DMS79 treated with DMSO at 0.1 percent for 48 hours (cell line): ENCODE results near the gene EIF4G3.
"Not testable (repeated sequence)": the region's sequence is repeated elsewhere in the genome, so short reads cannot be mapped to it uniquely, and the experiment has no call there.

ENCODE experiments used
- DNase-seq: peaks from one replicate; lab custom pipeline; 2025; lab: John Stamatoyannopoulos, UW

The EIF4G3 gene

DNA sequence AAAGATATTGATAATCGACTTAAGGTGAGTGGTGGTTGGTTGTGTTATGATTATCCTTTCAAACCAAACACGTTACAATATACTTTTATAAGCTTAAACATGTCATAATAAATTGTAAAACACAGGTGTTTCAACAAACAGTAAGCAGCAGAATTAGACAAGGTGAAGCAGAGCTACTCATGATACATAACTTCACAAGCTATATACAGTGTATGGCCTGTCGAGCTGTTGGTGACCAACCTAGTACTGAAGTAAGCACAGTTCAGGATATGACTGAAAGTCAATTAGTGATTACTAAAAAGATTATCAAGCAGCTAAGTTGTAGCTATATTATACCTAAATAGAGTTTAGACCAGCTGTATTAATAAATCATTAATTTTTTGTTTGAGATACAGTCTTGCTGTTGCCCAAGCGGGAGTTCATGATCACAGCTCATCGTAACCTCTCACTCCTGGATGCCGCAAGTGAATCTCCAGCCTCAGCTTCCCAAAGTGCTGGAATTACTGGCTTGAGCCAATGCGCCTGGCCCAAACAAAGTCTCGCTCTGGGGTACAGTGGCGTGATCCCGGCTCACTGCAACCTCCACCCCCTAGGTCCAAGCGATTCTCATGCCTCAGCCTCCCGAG lies 148.1 kb downstream of the EIF4G3 start:
- DNase-seq = no peak

DNA sequence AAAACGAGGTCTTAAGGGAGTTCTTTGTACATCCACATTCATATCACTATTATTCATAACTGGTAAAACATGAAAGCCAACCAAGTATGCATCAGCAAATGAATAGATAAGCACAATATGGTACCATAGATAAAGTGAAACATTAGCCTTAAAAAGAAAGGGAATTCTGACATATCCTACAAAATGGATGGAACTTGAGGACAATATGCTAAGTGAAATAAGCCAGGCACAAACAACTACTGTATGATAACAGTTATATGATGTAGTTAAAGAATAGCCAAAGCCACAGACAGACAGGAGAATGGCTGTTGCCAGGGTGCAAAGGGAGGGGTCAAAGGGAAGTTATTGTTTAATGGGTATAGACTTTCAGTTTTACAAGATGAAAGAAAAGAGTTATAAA lies 148.9 kb downstream of the EIF4G3 start:
- DNase-seq = no peak

DNA sequence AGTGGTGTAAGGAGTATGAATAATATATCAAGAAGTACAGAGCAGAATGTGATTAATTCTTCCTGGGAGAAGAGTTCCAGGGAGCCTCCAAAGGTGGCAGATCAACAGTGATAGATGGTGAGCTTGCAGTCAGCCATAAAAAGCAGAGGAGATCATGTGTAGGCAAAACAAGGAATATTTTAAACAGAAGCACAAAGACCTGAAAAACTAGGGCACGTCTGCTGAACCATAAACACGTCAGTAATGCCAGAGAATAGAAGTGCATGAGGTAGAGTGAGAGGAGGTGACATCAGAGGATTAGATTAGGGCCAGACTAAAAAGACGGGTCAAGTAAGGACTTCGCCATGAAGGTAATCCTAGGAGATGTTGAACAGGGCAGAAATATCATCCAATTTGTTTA lies 151.8 kb downstream of the EIF4G3 start:
- DNase-seq = no peak

DNA sequence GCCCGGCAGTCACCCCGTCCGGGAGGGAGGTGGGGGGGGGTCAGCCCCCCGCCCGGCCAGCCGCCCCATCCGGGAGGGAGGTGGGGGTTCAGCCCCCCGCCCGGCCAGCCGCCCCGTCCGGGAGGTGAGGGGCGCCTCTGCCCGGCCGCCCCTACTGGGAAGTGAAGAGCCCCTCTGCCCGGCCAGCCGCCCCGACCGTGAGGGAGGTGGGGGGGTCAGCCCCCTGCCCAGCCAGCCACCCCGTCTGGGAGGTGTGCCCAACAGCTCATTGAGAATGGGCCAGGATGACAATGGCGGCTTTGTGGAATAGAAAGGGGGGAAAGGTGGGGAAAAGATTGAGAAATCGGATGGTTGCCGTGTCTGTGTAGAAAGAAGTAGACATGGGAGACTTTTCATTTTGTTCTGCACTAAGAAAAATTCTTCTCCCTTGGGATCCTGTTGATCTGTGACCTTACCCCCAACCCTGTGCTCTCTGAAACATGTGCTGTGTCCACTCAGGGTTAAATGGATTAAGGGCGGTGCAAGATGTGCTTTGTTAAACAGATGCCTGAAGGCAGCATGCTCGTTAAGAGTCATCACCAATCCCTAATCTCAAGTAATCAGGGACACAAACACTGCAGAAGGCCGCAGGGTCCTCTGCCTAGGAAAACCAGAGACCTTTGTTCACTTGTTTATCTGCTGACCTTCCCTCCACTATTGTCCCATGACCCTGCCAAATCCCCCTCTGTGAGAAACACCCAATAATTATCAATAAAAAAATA lies 152.4 kb downstream of the EIF4G3 start:
- not testable (repeated sequence) for DNase-seq

DNA sequence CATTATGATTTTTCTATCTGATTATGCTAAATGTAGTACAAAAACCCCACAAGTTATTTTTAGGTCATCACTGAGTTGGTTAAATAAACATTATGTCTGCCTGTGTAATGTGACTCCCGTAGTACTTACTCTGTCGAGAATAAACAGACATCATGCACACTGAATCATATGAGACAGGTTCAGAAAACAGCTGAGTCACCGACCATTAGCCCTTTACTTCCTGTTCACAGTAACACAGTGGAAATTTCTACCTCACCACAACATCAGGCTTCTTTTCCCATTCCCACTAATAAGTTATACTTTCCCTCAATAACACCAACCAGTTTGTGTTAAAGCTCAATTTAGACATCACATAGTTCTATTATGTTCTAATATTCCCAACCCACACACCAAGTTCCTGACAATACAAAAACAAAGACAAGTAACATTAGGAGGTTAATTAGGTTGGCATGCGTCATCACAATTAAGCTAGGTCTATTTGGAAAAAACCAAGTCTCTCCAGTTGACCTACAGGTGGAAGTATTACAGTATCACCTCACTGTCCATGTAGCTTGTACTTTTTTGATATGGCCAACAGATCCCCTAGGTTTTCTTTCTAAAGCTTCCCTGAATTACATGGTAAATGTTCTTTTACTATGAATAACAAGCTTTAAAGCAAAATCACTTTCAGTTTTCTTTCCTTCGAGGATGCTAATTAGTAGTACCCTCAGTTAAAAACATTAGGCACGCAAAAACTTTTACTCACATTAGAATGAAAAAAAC lies 154.2 kb downstream of the EIF4G3 start:
- peak; percentile 89 for DNase-seq

DNA sequence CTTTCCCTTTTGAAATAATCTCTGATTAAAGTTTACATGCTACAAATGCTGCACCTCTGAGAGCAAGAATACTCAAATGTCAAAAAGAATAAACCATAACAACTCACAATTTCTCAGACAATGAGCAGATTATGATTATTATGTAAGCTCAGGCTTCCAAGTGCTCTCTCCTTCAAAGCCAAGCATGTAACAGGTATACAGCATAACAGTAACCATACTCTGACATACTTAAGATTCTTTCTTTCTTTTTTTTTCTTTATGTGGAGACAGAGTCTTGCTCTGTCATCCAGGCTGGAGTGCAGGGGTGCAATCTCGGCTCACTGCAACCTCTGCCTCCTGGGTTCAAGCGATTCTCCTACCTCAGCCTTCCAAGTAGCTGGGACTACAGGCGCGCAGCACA lies 155.4 kb downstream of the EIF4G3 start:
- no peak for DNase-seq

DNA sequence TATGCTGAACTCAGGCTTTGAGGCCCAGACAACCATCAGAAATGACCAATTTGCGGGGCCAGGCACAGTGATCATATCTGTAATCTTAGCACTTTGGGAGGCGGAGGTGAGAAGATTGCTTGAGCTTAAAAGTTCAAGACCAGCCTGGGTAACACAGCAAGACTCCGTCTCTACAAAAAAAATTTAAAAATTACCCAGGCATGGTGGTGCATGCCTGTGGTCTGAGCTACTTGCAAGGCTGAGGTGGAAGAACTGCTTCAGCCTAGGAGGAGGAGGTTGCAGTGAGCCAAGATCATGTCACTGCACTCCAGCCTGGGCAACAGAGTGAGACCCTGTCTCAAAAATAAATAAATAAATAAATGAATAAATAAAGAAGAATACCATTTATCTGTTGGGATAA lies 156.5 kb downstream of the EIF4G3 start:
- no peak for DNase-seq

DNA sequence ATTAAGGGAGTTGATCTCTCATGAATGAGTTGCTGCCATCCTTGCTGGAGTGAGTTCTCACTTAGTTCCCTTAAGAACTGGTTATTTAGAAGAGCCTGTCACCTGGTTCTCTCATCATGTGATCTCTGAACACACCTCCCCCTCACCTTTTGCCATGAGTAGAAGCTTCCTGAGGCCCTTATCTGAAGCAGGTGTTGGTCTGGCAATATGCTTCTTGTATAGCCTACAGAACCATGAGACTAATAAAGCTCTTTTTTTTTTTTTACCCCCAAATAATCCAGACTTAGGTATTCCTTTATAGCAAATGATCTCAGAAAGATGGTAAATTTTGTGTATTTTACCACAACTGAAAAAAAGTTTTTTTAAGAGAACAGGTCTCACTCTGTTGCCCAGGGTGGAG lies 158.0 kb downstream of the EIF4G3 start:
- no peak for DNase-seq

DNA sequence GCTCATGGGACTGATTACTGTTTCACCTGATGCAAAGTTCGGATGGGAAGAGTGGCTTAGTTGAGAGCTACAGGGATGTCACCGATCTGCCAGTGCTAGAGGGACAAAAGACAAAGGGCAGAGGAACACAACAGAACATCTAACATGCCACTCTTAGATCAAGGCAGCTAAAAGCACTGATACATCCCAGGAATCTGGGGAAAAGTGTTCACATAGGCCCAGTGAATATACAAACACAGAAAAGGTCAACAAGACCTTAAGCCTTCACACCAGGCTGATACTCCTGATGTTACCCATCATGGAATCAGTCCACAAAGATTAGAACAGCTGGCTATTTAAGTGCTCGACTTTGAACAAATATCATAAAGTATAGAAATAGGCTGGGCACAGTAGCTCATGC lies 163.2 kb downstream of the EIF4G3 start:
- no peak for DNase-seq

DNA sequence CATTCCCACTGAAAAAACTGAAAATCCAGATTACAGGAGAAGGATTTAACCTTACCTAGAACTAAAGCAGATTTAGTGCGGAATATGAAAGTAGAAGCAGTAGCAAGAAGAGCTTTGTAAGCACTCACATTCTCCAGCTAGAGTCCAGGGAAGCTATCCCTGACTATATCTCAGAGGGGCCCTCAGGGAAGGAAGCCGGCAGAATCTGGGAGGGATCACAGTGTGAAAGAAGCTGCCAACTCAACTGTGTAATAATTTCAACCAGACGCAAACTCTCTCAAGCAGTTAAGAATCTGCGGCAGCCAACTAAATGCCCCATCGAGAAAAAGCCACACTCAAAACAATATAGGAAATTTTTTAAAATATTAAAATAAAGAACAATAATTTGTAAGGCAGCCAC lies 163.8 kb downstream of the EIF4G3 start:
- DNase-seq = no peak

DNA sequence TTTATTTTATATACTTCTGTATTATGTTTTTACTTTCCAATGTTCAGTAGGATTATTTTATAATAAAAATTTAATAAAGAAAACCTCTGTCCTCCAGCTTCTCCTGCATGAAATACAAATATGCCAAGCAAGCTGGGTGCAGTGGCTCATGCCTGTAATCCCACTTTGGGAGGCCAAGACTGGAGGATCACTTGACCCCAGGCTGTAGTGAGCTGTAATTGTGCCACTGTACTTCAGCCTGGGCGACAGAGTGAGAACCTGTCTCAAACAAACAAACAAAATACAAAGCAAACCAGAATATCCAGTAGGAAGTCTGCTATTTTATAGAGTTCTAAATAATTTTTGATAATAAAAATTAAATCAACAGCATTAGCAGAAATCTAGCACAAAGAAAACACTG lies 168.8 kb downstream of the EIF4G3 start:
- no peak for DNase-seq

DNA sequence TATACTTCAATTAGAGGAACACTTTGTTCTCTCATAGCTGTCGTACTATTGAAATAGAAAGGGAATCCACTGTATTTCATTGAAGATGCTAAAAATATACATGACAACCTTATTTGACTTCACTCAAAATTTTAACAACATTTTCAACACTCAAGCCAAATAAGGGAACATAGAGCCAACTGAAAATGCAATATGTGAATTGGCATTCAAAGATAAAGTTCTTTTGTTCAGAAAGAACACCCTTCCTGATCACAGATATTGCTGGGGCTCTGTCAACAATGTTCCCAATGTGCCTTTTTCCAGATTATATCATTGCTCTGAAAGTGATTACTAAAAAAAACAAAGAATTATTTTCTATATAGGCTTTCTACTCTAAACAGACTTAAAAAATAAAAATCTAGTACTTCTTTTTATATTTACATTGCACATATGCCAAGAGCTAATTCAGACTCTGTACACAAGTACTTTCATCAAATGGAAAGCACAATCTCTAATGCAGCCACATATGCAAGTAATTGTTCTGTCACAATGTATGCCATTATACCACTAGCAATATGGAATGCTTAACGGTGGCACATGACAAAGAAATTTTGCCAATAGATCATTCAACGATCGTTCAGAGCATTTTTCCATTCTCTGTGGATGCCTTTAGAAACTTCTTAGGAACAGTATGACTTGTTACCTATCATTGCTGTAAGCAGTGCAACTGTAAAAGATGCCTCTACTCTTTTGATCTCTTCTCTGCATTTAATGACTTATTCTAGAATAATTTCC lies 171.0 kb downstream of the EIF4G3 start:
- no peak for DNase-seq

DNA sequence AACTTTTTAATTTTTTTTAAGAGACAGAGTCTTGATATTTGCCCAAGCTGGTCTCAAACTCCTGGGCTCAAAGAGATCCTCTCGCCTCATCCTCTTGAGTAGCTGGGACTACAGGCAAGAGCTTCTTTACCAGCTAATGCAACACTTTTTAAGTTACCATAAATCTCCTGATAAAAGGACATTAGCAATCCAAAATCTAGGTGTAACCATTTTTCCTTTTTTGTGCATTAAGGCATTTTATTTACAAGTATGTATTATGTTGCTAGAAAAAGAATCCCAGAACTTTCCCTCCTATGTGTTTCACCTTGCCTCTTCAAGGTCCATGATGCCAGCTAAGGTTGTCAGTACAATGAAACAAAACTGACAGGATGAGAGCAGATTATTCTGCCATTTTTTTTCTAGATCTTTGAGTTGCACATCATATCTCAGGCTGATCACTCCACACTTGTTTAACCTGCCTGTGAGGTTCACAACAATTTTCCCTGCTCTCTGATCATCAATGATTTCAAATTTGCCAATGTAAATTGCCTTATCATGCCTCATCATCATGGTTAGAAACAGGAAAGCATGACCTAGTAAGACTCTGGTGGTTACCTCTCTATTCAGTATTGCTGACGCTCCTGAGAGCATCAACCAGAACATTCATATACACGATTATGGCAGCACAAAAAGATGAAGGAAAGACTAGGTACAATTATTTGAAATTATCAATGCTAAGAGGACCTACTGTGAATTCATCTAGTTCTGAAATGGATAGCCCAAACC lies 173.2 kb downstream of the EIF4G3 start:
- DNase-seq = no peak

DNA sequence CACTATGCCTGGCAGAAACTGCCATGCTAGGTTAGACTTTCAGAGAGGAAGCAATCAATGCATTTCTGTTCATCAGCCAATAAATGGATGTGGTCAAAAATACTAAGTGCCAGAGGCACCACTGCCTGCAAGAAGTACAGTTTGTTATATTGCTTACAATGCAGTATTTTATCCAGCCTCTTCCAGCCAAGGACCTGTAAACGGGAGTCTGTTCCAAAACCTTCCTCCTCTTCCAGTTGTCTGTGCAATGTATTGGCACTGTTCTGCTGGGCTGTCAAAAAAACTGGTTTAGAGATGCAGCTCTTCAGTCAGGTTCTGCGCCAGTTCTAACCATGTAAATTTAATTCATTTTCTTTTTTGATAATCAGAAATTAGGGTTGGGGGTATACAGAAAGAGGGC lies 175.7 kb downstream of the EIF4G3 start:
- no peak for DNase-seq

DNA sequence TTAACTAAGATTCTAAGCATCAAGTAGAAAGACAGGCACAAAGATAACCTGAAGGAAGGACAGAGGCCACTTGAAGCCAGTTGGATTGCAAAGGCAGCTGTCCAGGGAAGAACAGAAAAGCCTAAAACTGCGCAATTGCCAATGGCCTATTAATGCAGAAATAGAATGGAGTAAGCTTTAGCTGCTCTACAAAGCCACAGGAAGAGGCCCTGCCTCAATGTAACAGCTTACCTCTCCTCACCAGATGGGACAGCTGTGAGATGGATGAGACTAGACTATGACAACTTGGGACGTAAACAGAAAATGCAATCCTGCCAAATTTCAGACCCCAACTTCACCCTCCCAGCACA lies 176.5 kb downstream of the EIF4G3 start:
- DNase-seq = no peak

DNA sequence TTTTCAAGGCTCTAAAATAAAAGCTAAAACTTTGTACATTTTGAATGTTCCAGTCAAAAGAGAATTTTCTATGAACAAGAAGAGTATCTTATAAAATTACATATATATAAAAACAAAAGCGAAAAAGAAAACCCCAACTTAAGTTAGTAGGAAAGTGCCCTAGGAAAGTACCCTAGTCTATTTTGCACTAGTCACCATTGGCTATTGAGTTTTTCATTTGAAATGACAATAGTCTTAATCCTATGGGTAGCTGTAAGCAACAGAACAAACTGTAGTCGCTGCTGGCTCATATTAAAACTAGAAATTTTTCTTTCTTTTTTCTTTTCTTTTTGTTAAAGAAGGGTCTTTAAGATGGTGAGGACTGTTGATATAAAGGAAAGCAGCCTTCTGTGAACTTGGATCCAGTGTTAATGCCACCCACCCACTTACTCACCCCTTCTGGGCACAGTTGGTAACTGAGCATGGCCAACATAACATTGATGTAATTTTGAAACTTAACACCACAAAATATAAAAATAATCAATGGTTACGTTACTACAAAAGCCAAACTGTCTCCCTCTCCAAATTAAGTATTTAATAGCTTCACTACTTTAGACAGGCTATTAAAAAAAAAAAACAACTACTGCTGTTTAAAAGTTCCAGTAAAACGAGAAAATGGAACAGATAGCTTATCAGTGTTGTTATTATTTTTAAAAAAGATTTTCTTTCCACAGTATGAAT lies 177.0 kb downstream of the EIF4G3 start:
- no peak for DNase-seq

DNA sequence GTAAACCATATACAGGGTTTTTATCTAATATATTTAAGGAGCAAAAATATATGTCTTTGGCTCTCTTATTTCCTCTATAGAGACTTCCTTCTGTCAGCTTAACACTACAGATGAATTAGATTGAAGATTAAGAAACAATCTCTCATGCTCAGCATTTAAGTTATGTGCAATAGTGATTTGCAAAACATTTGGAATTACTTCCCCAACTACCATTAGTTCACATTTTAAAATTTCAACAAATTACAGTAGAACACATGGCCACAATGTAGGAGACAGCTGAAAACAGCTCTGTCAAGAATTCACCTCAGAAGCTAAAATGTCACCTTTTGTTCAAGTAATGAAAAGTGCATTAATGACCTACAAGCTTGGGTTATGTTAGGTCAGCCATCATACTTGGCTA lies 177.9 kb downstream of the EIF4G3 start:
- DNase-seq = no peak

DNA sequence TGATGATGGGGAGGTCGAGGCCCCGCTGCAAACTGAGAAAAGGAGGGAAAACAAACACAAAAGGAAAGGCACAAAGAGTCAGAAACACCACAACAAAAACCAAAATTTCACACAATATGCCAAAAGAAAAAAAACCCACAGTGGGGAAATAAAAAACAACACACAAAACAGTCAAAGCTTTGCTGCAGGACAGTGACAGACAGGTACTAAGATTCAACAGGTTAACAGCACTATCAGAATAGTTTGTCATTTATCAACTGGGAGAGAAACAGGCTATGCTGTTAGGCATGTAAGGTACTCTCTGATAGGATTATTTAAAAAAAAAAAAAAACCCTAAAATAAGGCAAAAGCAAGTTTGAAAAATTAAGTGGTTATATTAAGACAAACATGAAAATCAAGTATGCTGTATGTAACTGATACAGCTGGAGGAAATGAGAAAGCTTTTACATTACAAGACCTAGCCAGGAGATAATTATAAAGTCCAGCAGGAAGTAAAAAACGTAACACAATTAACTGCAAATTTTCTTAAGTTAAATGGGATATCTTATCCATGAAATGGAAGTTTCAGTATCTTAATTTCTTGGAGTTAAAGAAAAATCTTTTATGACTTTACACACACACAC lies 179.0 kb downstream of the EIF4G3 start:
- no peak for DNase-seq

DNA sequence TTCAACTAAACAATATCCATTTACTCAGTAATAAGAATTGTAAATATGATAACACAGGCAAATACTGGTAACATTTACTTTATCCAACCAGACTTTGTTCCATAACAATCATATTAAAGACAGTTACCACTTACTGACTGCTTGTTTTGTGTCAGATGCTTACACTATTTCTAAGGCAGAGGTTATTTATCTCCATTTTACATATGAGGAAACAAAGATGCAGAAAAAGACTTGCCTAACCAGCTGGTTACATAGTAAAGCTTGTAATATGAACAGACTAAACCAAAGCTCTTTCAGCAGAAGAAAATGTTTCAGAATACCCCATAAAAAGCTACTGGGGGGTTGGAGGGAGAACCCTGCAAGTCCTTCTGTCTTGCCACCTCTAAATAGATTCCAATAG lies 180.1 kb downstream of the EIF4G3 start:
- no peak for DNase-seq

DNA sequence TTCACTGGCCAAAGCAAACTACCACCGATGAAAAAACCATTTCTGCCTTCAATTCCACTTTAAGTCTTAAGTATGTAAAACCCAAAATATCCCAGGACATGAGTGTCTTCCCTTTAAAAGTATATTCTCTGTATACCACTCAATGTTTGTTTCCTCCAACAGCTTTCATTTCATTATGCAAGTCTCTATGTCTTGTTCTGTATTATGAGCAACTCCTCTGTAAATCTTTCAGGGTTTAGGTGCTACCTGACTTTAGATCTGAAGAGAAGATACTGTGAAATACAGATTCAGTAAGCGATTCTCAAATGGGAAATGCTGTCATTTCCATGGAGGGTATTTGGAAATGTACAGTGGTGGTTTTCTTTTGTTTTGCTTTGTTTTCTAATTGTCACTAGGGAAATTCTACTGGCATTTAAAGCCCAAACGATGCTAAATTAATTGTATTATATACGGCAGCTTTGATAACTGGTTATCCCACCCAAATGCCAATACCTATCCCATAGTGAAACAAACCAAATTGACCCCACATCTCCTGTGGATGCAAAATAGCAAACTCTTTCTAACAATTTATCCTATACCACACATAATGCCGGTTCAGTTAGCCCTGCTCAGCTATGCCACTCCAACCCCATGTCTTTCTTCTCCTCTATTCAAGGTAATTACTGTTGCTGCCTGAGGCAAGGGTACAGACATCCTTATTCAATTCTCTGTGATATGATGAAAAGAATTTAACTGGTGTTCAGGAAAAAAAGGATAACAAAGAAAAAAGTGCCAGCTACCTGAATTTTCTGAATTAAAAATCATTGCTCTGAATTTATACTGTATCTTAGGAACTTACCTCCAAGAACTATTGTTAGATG lies 182.8 kb downstream of the EIF4G3 start:
- DNase-seq = peak; percentile 42
